ENCODE data around the gene FAM210A.

DNA sequence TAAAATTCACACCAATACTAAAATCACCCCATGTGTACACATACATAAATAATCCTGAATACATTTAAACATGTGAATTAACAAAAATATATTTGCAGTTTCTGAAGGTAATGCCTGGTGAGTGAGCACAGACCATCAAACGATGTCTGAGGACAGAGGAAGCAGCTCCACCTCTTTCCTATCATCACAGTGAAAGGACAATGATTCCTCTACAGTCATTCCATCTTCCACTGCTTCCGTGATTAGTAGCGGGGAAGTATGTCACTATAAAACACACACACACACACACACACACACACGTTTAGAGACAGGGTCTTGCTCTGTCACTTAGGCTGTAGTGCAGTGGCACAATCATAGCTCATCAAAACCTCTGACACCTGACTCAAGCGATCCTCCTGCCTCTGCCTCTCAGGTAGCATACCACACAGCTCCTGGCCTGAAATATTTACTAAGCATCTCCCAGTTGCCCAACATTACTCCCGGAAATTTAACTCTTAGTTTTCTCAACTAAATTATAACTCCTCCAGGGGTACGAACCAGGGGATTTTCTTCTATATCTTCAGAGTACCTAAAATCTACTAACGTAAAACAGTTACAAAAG lies 12.8 kb downstream of the FAM210A start:
- no peak for TF ChIP-seq EZH2phosphoT487 (IDR thresholded peaks at IDR 0.05; ENCODE audit: low read depth)
- TF ChIP-seq, protein P1, sequence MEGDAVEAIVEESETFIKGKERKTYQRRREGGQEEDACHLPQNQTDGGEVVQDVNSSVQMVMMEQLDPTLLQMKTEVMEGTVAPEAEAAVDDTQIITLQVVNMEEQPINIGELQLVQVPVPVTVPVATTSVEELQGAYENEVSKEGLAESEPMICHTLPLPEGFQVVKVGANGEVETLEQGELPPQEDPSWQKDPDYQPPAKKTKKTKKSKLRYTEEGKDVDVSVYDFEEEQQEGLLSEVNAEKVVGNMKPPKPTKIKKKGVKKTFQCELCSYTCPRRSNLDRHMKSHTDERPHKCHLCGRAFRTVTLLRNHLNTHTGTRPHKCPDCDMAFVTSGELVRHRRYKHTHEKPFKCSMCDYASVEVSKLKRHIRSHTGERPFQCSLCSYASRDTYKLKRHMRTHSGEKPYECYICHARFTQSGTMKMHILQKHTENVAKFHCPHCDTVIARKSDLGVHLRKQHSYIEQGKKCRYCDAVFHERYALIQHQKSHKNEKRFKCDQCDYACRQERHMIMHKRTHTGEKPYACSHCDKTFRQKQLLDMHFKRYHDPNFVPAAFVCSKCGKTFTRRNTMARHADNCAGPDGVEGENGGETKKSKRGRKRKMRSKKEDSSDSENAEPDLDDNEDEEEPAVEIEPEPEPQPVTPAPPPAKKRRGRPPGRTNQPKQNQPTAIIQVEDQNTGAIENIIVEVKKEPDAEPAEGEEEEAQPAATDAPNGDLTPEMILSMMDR (IDR thresholded peaks at IDR 0.05; ENCODE audit: low read depth, low read length): no peak

All from OCI-LY3 (cell line).